Activated CD4-positive, CD25-positive, alpha-beta regulatory T cell treated with anti-CD3 and anti-CD28 coated beads, Interleukin-2, amount 50 U/mL, for 24 hours (primary cell): ENCODE results near the gene VWA8.
"Not testable (repeated sequence)": the region's sequence is repeated elsewhere in the genome, so short reads cannot be mapped to it uniquely, and the experiment has no call there.

Experiments used
- ATAC-seq, 2 donors: fragments of 150-1000 bp; cut with Tn5 transposase; one replicate each; pipeline ENCODE4 v1.10.0; 2021; ENCODE audit warnings: mild to moderate bottlenecking in 1 of 2, moderate library complexity in 1 of 2

Gene VWA8

GRCh38 chr13:41962994-41963393 is 2.1 kb upstream of the VWA8 start:
- peak; percentile 6 to 19 for ATAC-seq

DNA sequence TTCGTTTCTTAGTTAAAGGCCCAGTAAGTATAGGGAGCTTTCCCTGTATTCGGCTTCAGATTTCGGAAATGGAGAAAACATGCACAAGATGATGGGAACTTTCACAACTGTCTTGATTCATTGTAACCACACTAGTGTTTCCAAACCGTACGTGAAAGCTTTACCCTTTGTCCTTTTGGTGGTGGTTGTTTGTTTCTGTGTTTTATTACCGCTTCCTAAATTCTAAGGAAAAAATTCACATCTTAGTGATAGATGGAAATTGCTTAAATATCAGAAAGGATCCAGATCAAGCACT is 504 bp upstream of the VWA8 start:
- ATAC-seq = no peak

GRCh38 chr13:41960211-41960636 is 685 bp downstream of the VWA8 start:
- ATAC-seq = peak in 1 of 2 donors; percentile 4

- ATAC-seq = no peak
These were observed 4.6 kb downstream of the VWA8 start for GRCh38 chr13:41956272-41956671.

- ATAC-seq = no peak
These were observed 5.3 kb downstream of the VWA8 start for GRCh38 chr13:41955605-41956004.

DNA sequence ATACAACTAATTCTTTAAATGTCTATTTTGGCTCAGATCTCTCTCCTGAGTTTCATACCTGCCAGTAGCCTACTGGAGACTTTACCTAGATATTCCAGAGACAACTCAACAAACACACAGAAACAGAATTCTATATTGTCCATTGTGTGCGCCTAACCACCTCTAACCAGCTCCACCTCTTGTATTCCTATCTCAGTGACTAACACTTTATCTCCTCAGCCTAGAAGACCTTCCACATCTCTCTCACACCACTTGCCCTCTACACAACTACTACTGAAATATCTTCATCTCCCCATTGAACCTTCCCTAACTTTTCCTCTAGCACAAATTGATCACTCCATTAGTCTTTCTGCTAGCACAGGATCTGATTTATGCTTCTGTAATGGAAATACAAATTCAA is 6.7 kb downstream of the VWA8 start:
- ATAC-seq = no peak

DNA sequence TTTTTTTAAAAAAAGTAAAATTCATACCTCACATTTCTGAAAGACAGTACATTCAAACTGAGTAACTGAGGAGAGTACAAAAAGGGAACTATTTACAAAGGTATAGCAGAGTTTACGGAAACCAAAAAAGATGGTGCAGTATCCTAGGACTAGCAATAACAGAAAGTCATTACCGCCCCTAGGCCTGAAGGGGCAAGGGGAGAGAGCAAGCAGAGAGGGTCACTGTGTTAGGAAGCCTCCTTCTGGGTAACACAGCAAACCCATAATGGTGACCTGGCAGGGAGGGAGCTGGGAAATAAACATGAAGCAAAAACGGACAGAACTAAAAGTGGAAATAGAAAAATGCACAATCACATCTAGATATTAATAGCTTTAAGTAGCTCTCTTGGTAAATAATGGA is 8.2 kb downstream of the VWA8 start:
- ATAC-seq = no peak

DNA sequence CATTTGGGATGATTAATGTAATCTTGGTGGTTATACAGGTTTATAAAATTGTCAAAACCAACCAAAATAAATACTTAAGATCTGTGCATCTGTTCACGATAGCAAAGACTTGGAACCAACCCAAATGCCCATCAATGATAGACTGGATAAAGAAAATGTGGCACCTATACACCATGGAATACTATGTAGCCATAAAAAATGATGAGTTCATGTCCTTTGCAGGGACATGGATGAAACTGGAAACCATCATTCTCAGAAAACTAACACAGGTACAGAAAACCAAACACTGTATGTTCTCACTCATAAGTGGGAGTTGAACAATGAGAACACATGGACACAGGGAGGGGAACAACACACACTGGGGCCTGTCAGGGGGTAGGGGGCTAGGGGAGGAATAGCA is 11.8 kb downstream of the VWA8 start:
- ATAC-seq = not testable (repeated sequence)

- ATAC-seq = no peak
These were observed 15.0 kb downstream of the VWA8 start for GRCh38 chr13:41945926-41946325.

DNA sequence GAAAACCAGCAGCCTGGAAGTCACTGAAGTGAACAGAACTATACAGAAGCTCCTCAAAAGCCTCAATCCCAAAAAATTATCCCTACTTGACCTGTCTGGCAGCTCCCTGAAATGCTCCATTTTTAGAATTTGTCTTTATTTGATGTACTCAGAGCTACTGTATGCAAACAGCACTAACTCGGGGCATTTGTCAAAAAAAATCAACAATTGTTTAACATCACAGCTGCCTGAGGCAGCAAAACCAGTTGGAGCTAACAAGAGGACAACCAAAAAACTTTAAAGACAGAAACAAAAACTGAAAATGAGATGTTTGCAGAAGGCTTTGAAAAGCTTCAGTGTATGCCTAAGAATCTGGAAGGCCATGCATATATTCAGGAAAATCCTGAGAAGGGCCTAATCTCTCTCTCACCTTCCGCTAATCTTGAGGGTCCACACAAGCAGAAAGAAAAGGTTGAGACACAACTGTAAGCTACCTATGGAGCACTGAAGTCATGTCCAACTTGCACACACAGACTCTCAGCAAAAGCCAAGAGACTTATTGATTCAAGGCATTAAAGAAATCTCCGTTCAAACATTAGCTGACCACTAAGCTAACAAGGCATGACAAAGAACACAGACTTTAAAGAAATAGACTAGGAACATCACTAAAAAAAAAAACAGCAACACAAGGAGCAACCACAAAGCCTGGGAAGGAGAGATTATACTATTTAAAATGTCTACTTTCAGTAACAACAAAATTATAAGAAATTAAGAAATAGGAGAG is 16.1 kb downstream of the VWA8 start:
- ATAC-seq = no peak

DNA sequence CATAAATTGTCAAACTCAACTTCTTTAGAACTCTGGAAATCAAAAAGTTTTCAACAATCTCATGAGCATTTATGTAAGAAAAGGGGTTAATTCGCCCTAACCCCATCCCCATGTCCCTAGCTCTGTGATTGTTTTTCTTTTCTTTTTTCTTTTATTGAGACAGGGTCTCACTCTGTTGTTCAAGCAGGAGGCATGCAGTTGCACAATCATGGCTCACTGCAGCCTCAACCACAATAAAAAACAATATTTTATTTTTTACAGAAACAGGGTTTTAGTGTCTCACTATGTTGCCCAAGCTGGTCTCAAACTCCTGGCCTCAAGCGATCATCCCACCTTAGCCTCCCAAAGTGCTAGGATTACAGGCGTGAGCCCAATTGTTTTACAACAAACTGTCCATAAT is 16.7 kb downstream of the VWA8 start:
- no peak for ATAC-seq

DNA sequence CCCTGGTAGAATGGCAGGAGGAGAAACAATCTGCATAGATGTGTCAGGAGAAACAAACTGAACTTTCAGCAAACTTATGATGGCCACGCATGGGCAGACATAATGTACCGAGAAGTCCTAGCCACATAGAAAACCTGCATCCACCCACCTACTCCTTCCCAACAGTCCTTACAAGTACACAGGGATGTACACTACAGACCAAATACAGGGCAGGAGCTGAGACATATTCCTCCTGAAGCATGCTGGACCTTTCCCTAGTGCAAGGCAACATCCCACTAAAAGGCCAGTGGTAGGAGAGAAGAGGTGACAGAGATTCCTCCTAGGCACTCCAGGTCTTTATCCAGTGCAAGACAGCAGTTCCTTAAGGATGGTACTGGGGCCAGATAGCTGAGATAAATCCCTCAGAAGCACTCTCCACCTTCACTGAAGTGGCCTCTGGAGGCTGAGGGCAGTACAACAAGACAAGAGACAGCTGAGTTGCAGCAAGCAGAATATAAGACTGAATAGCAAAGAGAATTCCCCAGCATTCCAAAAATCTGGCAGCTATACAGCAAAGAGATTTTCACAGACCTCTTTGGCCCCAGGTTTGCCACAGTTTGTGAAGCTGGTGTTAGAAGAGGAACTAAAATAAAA is 18.3 kb downstream of the VWA8 start:
- no peak for ATAC-seq

- no peak for ATAC-seq
These were observed 19.7 kb downstream of the VWA8 start for GRCh38 chr13:41941174-41941573.

GRCh38 chr13:41939398-41939797 is 21.5 kb downstream of the VWA8 start:
- no peak for ATAC-seq

DNA sequence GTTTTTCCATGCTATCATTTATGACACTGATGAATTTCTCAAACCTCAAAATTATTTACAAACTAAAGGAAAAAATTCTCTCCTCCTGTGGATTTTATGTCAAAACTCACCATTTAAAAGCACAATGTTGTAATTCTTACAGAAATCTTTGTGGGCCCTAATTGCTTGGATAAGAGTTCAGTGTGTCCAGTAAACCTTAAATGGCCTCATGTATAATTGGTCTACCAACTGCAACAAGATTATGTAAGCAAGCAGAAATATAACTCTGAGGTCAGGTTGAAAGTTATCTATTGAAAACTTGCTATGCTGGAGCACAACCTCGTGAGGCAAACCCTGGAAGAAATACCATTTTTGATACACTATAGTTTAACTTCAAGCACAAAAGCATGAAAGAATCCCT is 22.0 kb downstream of the VWA8 start:
- no peak for ATAC-seq

DNA sequence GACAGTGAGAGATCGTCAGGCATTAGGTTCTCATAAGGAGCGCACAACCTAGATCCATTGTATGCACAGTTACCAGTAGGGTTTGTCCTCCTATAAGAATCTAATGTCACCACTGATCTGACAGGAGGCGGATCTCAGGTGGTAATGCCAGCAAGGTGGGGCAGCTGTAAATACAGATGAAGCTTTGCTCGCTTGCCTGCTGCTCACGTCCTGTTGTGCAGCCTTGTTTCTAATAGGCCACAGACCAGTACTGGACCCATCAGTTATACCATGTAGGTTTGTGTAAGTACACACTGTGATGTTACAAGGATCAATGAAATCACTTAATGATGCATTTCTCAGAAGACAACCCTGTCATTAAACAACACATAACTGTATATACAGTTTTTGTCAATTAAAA is 23.5 kb downstream of the VWA8 start:
- ATAC-seq = no peak

GRCh38 chr13:41935501-41935900 is 25.4 kb downstream of the VWA8 start:
- no peak for ATAC-seq

DNA sequence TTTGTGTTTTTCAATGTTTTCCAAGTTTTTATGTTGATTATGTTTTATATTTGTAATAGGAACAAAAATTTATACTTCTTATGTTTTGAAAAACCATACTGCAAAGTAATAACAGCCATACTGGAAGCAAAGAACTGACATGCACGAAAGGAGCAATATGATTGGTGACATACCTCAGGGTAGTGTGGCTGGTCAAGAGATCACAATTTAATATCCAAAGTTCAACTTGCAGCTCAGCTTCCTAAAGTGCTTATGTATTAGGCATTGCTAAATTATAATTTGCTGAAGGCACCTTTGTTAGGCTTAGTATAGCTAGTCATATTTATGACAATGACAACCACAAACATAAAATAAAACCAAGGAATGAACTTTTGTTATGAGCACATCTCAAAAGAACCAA is 25.9 kb downstream of the VWA8 start:
- no peak for ATAC-seq

GRCh38 chr13:41934120-41934519 is 26.8 kb downstream of the VWA8 start:
- no peak for ATAC-seq

- peak; percentile 13 to 17 for ATAC-seq
These were observed 29.6 kb downstream of the VWA8 start for GRCh38 chr13:41931337-41931736.

GRCh38 chr13:41930154-41930553 is 30.8 kb downstream of the VWA8 start:
- no peak for ATAC-seq

- no peak for ATAC-seq
These were observed 32.6 kb downstream of the VWA8 start for GRCh38 chr13:41928323-41928722.

DNA sequence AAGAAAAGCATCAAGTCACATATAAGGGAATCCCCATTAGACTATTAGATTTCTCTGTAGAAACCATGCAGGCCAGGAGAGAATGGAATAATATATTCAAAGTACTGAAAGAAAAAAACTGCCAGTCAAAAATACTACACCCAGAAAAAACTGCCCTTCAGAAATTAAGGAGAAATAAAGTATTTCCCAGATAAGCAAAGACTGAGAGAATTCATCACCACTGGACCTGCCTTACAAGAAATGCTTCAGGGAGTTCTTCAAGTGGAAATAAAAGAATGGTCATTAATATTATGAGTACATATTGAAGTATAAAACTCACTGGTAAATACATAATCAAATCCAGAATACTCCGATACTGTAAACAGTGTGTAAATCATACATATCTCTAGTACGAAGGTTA is 35.9 kb downstream of the VWA8 start:
- no peak for ATAC-seq

DNA sequence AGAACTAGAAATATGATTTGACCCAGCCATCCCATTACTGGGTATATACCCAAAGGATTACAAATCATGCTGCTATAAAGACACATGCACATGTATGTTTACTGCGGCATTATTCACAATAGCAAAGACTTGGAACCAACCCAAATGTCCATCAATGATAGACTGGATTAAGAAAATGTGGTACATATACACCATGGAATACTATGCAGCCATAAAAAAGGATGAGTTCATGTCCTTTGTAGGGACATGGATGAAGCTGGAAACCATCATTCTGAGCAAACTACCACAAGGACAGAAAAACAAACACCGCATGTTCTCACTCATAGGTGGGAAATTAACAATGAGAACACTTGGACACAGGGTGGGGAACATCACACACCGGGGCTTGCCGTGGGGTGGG is 38.0 kb downstream of the VWA8 start:
- not testable (repeated sequence) for ATAC-seq
